Motor neuron (in vitro differentiated cells): ENCODE data around the gene CBLN1. TPM values are rescaled to one million over a fixed set of nuclear protein-coding genes. Genes with fewer than 3 reads are reported as not detected.
"Not testable (repeated sequence)": the region's sequence is repeated elsewhere in the genome, so short reads cannot be mapped to it uniquely, and the experiment has no call there.

Experiments
- ATAC-seq, 8 experiments: fragments of 200-7000 bp; cut with Tn5 transposase; replicated peaks in 6 of 8; 2 replicates each; pipeline ENCODE4 v1.8.0; 2021; ENCODE audit warnings: mild to moderate bottlenecking in 8 of 8, moderate library complexity in 8 of 8
- H3K27ac ChIP-seq, 2 donors: fragments of 250-450 bp; sonication (Bioruptor Pico); 2 replicates each; pipeline ENCODE4 v1.9.0; 2021; ENCODE audit warnings: antibody characterized with exemption in 2 of 2, mild to moderate bottlenecking in 2 of 2, moderate library complexity in 1 of 2
- H3K4me1 ChIP-seq, 2 donors: fragments of 250-450 bp; sonication (Bioruptor Pico); replicated peaks in 1 of 2; 2 replicates each; pipeline ENCODE4 v1.6.1; 2021; ENCODE audit warnings: antibody characterized with exemption in 2 of 2, mild to moderate bottlenecking in 2 of 2, moderate library complexity in 1 of 2
- H3K4me3 ChIP-seq, 5 donors: fragments of 250-450 bp; sonication (Bioruptor Pico); 2 replicates each; pipeline ENCODE4 v1.9.0; 2021; ENCODE audit warnings: antibody characterized with exemption in 5 of 5, mild to moderate bottlenecking in 5 of 5, moderate library complexity in 4 of 5
- WGBS, 10 experiments: fragments of 450-650 bp; shearing (Covaris generic); methylation state at CpG; one replicate each; pipeline ENCODE4 v1.0.0; 2022; 5-methylcytosine and 5-hydroxymethylcytosine counted together
- in situ Hi-C, 9 experiments: fragments of 400-800 bp; cut with MboI; loops; one replicate each; pipeline ENCODE4 v1.15.0; 2021; ENCODE audit warnings: low sequenced_read_pairs in 9 of 9, low pct_unique_long_range_greater_than_20kb in 2 of 9; ENCODE audit not compliant: unreplicated experiment in 9 of 9
- total RNA-seq, 8 experiments: library from RNA; unstranded; fragments of 300-600 nt; gene quantifications; 2 replicates each; pipeline versions ENCODE4 v1.2.3 to v1.2.4, GENCODE V29; 2022

Gene CBLN1
- total RNA-seq, 8 experiments from 2014 or later = 0.28 to 8.6 (median 7.0) TPM; not detected in 1

GRCh38 chr16:49228335-49228734, 53.3 kb downstream of the CBLN1 start:
- in situ Hi-C loops = not testable (repeated sequence)

More at GRCh38 chr16:49228335-49228734, 53.3 kb downstream of the CBLN1 start:
- not testable (repeated sequence) for H3K27ac ChIP-seq, H3K4me3 ChIP-seq, ATAC-seq, H3K4me1 ChIP-seq
- 0 to 93% (median 0%) methylated on average over 1 to 3 of the region's 3 CpGs; no CpG with 5 or more reads in 7 of the 10 experiments for WGBS, 10 experiments

Other genes starting within 250 kb of the CBLN1 start
- gene C16orf78, start 92.0 kb upstream of the CBLN1 start, total RNA-seq = not detected